ENCODE measurements around the gene GHDC.
"Not testable (repeated sequence)": the region's sequence is repeated elsewhere in the genome, so short reads cannot be mapped to it uniquely, and the experiment has no call there.

The GHDC gene

GRCh38 chr17:42142371-42142896 lies 51.9 kb downstream of the GHDC start:
- H3K4me1 ChIP-seq (ENCODE audit: low read length): no peaks in the 10 kb centered on the region
- no peak for DNase-seq
- no peak overlapping the region for H2AFZ ChIP-seq (ENCODE audit: low read length)
- H3K9me2 ChIP-seq (replicated peaks; ENCODE audit: insufficient read depth, low read length): no peaks in the 10 kb centered on the region
- no peaks in the 10 kb centered on the region for H3K36me3 ChIP-seq (replicated peaks; ENCODE audit: insufficient read depth, low read length)
- no peaks in the 10 kb centered on the region for H3K9me3 ChIP-seq (replicated peaks; ENCODE audit: insufficient read depth, low read length)
- H3K9ac ChIP-seq (ENCODE audit: low read length): no peak overlapping the region
- no peak overlapping the region for H3K27ac ChIP-seq (ENCODE audit: low read length)
- no peak overlapping the region for H3K4me3 ChIP-seq (ENCODE audit: low read length)
- H3K27me3 ChIP-seq (replicated peaks; ENCODE audit: insufficient read depth, low read length): no peaks in the 10 kb centered on the region
- H3K79me2 ChIP-seq (ENCODE audit: low read length): peaks cover 86% of the 10 kb centered on the region
- peaks cover 3% of the 10 kb centered on the region; the same call in 1 of the 2 replicates for H4K20me1 ChIP-seq (ENCODE audit: insufficient read depth, low read length)
- TF ChIP-seq EZH2 (optimal IDR thresholded peaks at IDR 0.05; ENCODE audit: low read depth, low read length): no peak
- TF ChIP-seq EZH2phosphoT487 (IDR thresholded peaks at IDR 0.05; ENCODE audit: low read length): no peak
- TF ChIP-seq, protein P1, sequence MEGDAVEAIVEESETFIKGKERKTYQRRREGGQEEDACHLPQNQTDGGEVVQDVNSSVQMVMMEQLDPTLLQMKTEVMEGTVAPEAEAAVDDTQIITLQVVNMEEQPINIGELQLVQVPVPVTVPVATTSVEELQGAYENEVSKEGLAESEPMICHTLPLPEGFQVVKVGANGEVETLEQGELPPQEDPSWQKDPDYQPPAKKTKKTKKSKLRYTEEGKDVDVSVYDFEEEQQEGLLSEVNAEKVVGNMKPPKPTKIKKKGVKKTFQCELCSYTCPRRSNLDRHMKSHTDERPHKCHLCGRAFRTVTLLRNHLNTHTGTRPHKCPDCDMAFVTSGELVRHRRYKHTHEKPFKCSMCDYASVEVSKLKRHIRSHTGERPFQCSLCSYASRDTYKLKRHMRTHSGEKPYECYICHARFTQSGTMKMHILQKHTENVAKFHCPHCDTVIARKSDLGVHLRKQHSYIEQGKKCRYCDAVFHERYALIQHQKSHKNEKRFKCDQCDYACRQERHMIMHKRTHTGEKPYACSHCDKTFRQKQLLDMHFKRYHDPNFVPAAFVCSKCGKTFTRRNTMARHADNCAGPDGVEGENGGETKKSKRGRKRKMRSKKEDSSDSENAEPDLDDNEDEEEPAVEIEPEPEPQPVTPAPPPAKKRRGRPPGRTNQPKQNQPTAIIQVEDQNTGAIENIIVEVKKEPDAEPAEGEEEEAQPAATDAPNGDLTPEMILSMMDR (IDR thresholded peaks at IDR 0.05; ENCODE audit: low read length): no peak
- H3K4me2 ChIP-seq (ENCODE audit: low read depth, low read length): no peak overlapping the region
- no peaks in the 10 kb centered on the region for H3F3A ChIP-seq (ENCODE audit: insufficient read depth, low read length)

DNA sequence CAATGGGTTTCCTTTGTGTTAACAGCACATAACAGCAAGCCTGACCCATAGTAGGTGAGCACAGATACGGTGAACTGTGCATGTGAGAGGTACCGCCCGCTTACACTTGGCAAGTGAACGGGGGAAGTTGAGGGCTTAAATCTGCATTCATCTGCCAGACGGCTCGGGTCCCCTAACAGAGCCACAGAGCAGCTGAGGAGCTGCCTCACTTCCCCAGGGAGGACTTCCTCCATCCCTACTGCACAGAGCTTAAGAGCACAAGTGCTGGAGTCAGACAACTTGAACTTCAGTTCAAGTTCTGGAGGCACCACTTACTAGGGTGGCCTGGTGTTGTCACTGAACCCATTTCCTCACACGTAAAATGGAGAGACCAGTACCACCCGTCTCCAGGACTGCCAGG lies 52.9 kb downstream of the GHDC start:
- no peaks in the 10 kb centered on the region for H3K9me2 ChIP-seq (replicated peaks; ENCODE audit: insufficient read depth, low read length)
- H3K27me3 ChIP-seq (replicated peaks; ENCODE audit: insufficient read depth, low read length): no peaks in the 10 kb centered on the region
- peaks cover 3% of the 10 kb centered on the region; the same call in 1 of the 2 replicates for H4K20me1 ChIP-seq (ENCODE audit: insufficient read depth, low read length)
- no peaks in the 10 kb centered on the region for H3K36me3 ChIP-seq (replicated peaks; ENCODE audit: insufficient read depth, low read length)
- H3K4me3 ChIP-seq (ENCODE audit: low read length): no peak overlapping the region
- H3K4me1 ChIP-seq (ENCODE audit: low read length): no peaks in the 10 kb centered on the region
- H2AFZ ChIP-seq (ENCODE audit: low read length): no peak overlapping the region
- H3K27ac ChIP-seq (ENCODE audit: low read length): no peak overlapping the region
- H3K9ac ChIP-seq (ENCODE audit: low read length): no peak overlapping the region
- H3F3A ChIP-seq (ENCODE audit: insufficient read depth, low read length): no peaks in the 10 kb centered on the region
- H3K9me3 ChIP-seq (replicated peaks; ENCODE audit: insufficient read depth, low read length): no peaks in the 10 kb centered on the region
- TF ChIP-seq, protein P1 (IDR thresholded peaks at IDR 0.05; ENCODE audit: low read length): no peak
- TF ChIP-seq EZH2 (optimal IDR thresholded peaks at IDR 0.05; ENCODE audit: low read depth, low read length): no peak
- TF ChIP-seq EZH2phosphoT487 (IDR thresholded peaks at IDR 0.05; ENCODE audit: low read length): no peak
- peaks cover 86% of the 10 kb centered on the region for H3K79me2 ChIP-seq (ENCODE audit: low read length)
- no peak for DNase-seq
- H3K4me2 ChIP-seq (ENCODE audit: low read depth, low read length): no peak overlapping the region

GRCh38 chr17:42140690-42141089 lies 53.6 kb downstream of the GHDC start:
- not testable (repeated sequence) for H3K9ac ChIP-seq (ENCODE audit: low read length); H3K4me3 ChIP-seq (ENCODE audit: low read length); DNase-seq; H4K20me1 ChIP-seq (ENCODE audit: insufficient read depth, low read length); H3K9me3 ChIP-seq (replicated peaks; ENCODE audit: insufficient read depth, low read length); H3F3A ChIP-seq (ENCODE audit: insufficient read depth, low read length); H3K4me1 ChIP-seq (ENCODE audit: low read length); H2AFZ ChIP-seq (ENCODE audit: low read length); H3K9me2 ChIP-seq (replicated peaks; ENCODE audit: insufficient read depth, low read length); H3K27me3 ChIP-seq (replicated peaks; ENCODE audit: insufficient read depth, low read length); H3K36me3 ChIP-seq (replicated peaks; ENCODE audit: insufficient read depth, low read length); H3K27ac ChIP-seq (ENCODE audit: low read length); H3K4me2 ChIP-seq (ENCODE audit: low read depth, low read length)
- H3K79me2 ChIP-seq (ENCODE audit: low read length): peaks cover 88% of the 10 kb centered on the region

Measured in MM.1S (cell line).